HepG2 (cell line): ENCODE results near the gene CDK17. TPM values are rescaled to one million over a fixed set of nuclear protein-coding genes. Genes with fewer than 3 reads are reported as not detected.

Experiments
- ATAC-seq: fragments of 200-7000 bp; cut with Tn5 transposase; 3 replicates; pipeline ENCODE4 v1.9.1; 2020; ENCODE audit warnings: mild to moderate bottlenecking, moderate library complexity
- BruUV-seq: library from RNA; stranded (reverse); fragments of 400-500 nt; replicated peaks from 2 replicates; lab custom pipeline; 2021; lab: Mats Ljungman, UMichigan
- CTCF ChIA-PET: fragments of 300-600 bp; formaldehyde crosslinking; extraction: SDS; loops from one replicate; lab custom pipeline; 2021; ENCODE audit warnings: low total read pairs, inconsistent platforms, low intra/inter-chr PET ratio; lab: Yijun Ruan, JAX
- POLR2A ChIA-PET: fragments of 350-600 bp; sonication (Branson Sonifier 250); formaldehyde crosslinking; loops from one replicate; lab custom pipeline; 2020; ENCODE audit warnings: antibody characterized with exemption, inconsistent platforms; lab: Yijun Ruan, JAX
- DNase-seq: peaks from one replicate; pipeline ENCODE4 v3.0.0-alpha.2; 2015; ENCODE audit warnings: low spot score
- FAIRE-seq: peaks from 3 replicates; lab custom pipeline; 2011; peaks lifted over from hg19 to GRCh38; lab: Jason Lieb, UNC
- H2AFZ ChIP-seq: one replicate; pipeline ENCODE4 v1.6.1; 2011; ENCODE audit warnings: low read length, inconsistent platforms
- H3K27ac ChIP-seq: fragments of 300-600 bp; 3 replicates; pipeline ENCODE4 v1.8.0; 2011; ENCODE audit warnings: mixed run types, mild to moderate bottlenecking, mixed read lengths, low read length, inconsistent platforms; ENCODE audit not compliant: insufficient read depth; ENCODE audit errors: extremely low read length
- H3K27me3 ChIP-seq, 2 experiments: fragments of 200-600 bp in 1 of 2; 2 replicates in 1 of 2; 3 replicates in 1 of 2; pipeline versions ENCODE4 v1.6.0 to v1.8.0; 2011; ENCODE audit warnings: low read length in 2 of 2, mild to moderate bottlenecking in 2 of 2, moderate library complexity in 2 of 2, inconsistent platforms in 1 of 2; ENCODE audit not compliant: insufficient read depth in 2 of 2, control insufficient read depth in 1 of 2
- H3K36me3 ChIP-seq, 2 experiments: fragments of 200-600 bp in 1 of 2; replicated peaks in 1 of 2; 2 replicates in 1 of 2; 3 replicates in 1 of 2; pipeline versions ENCODE4 v1.5.1 to v1.8.0; 2011; ENCODE audit warnings: low read length in 2 of 2, inconsistent platforms in 1 of 2; ENCODE audit not compliant: insufficient read depth in 2 of 2, control insufficient read depth in 1 of 2
- H3K4me1 ChIP-seq: 2 replicates; pipeline ENCODE4 v1.5.1; 2012; ENCODE audit warnings: low read length, inconsistent platforms; ENCODE audit not compliant: insufficient read depth
- H3K4me2 ChIP-seq: 2 replicates; pipeline ENCODE4 v1.6.0; 2011; ENCODE audit warnings: low read depth, low read length, inconsistent platforms
- H3K4me3 ChIP-seq, 3 experiments: fragments of 200-600 bp in 1 of 3; sonication (generic), shearing (Covaris generic) in 1 of 3; replicated peaks in 1 of 3; 2 replicates each; pipeline ENCODE4 v1.5.1; 2011 to 2016; ENCODE audit warnings: low read length in 3 of 3, inconsistent platforms in 2 of 3, low read depth in 2 of 3, mild to moderate bottlenecking in 2 of 3, control low read depth in 1 of 3, mixed read lengths in 1 of 3; ENCODE audit not compliant: insufficient read depth in 1 of 3
- H3K79me2 ChIP-seq: one replicate; pipeline ENCODE4 v1.6.1; 2011; ENCODE audit warnings: low read length, inconsistent platforms; ENCODE audit not compliant: insufficient read depth
- H3K9ac ChIP-seq: 2 replicates; pipeline ENCODE4 v1.6.0; 2011; ENCODE audit warnings: mild to moderate bottlenecking, low read depth, low read length, inconsistent platforms; ENCODE audit not compliant: insufficient read depth
- H3K9me3 ChIP-seq: 2 replicates; pipeline ENCODE4 v1.5.1; 2012; ENCODE audit warnings: mild to moderate bottlenecking, low read length
- H4K20me1 ChIP-seq: 2 replicates; pipeline ENCODE4 v1.6.0; 2011; ENCODE audit warnings: inconsistent platforms, mild to moderate bottlenecking, low read length, moderate library complexity; ENCODE audit not compliant: insufficient read depth
- BORCS8-MEF2B ChIP-seq: sonication (generic); formaldehyde crosslinking; IDR thresholded peaks from 2 replicates; pipeline ENCODE4 v1.8.0; 2022; ENCODE audit warnings: mild to moderate bottlenecking, missing genetic modification reagents
- BRCA1 ChIP-seq: sonication (generic); formaldehyde crosslinking; IDR thresholded peaks from 2 replicates; pipeline ENCODE4 v1.4.0; 2020; ENCODE audit warnings: missing genetic modification reagents
- CHD4 ChIP-seq: fragments of 200-600 bp; sonication (generic); IDR thresholded peaks from 2 replicates; pipeline ENCODE4 v1.7.0; 2017; ENCODE audit warnings: mild to moderate bottlenecking, low read length, borderline replicate concordance
- FIP1L1 ChIP-seq: fragments of 200-400 bp; formaldehyde crosslinking; IDR thresholded peaks from 2 replicates; pipeline ENCODE4 v1.6.1; 2018; ENCODE audit warnings: low read depth, mild to moderate bottlenecking, low read length, moderate library complexity, borderline replicate concordance; ENCODE audit not compliant: insufficient read depth
- KLF11 ChIP-seq: IDR thresholded peaks from 2 replicates; pipeline ENCODE4 v1.6.1; 2016; ENCODE audit warnings: missing compliant biosample characterization
- MEF2D ChIP-seq: sonication (generic); formaldehyde crosslinking; IDR thresholded peaks from 2 replicates; pipeline ENCODE4 v1.5.1; 2020; ENCODE audit warnings: mild to moderate bottlenecking, missing genetic modification reagents
- MTA3 ChIP-seq: sonication (generic); formaldehyde crosslinking; IDR thresholded peaks from 2 replicates; pipeline ENCODE4 v1.4.0; 2020; ENCODE audit warnings: missing genetic modification reagents
- MYNN ChIP-seq: sonication (generic); formaldehyde crosslinking; IDR thresholded peaks from 2 replicates; pipeline ENCODE4 v1.4.0; 2020; ENCODE audit warnings: mild to moderate bottlenecking, low read depth, missing genetic modification reagents
- MZF1 ChIP-seq: sonication (generic); formaldehyde crosslinking; IDR thresholded peaks from 2 replicates; pipeline ENCODE4 v1.8.1; 2023; ENCODE audit warnings: mild to moderate bottlenecking, missing genetic modification reagents, borderline replicate concordance
- NFE2 ChIP-seq: sonication (generic); formaldehyde crosslinking; IDR thresholded peaks from 2 replicates; pipeline ENCODE4 v1.4.0; 2020; ENCODE audit warnings: missing genetic modification reagents
- POLR2G ChIP-seq: fragments of 200-400 bp; formaldehyde crosslinking; IDR thresholded peaks from 2 replicates; pipeline ENCODE4 v1.6.1; 2018; ENCODE audit warnings: mild to moderate bottlenecking, low read depth, low read length, moderate library complexity
- RCOR2 ChIP-seq: IDR thresholded peaks from 2 replicates; pipeline ENCODE4 v1.6.1; 2016; ENCODE audit warnings: missing biosample characterization, missing genetic modification reagents
- REST ChIP-seq, 2 experiments: IDR thresholded peaks; 2 replicates each; pipeline ENCODE4 v1.6.1; 2011 to 2012; ENCODE audit warnings: low read length in 2 of 2, borderline replicate concordance in 1 of 2, low read depth in 1 of 2, mild to moderate bottlenecking in 1 of 2, moderate library complexity in 1 of 2
- RFX3 ChIP-seq: IDR thresholded peaks from 2 replicates; pipeline ENCODE4 v1.6.1; 2016; ENCODE audit warnings: missing biosample characterization, missing genetic modification reagents
- SMC3 ChIP-seq: IDR thresholded peaks from 2 replicates; pipeline ENCODE4 v1.6.1; 2011; ENCODE audit warnings: low read length, improper control_type of control experiment
- TCF7 ChIP-seq: sonication (generic); IDR thresholded peaks from 2 replicates; pipeline ENCODE4 v1.6.1; 2016; ENCODE audit warnings: antibody characterized with exemption, low read depth
- ZFY ChIP-seq: sonication (generic); formaldehyde crosslinking; IDR thresholded peaks from 2 replicates; pipeline ENCODE4 v1.4.0; 2020; ENCODE audit warnings: missing genetic modification reagents
- ZNF160 ChIP-seq: sonication (generic); formaldehyde crosslinking; IDR thresholded peaks from 2 replicates; pipeline ENCODE4 v1.8.0; 2022; ENCODE audit warnings: mild to moderate bottlenecking, inconsistent platforms, missing genetic modification reagents
- ZNF446 ChIP-seq: sonication (generic); formaldehyde crosslinking; IDR thresholded peaks from 2 replicates; pipeline ENCODE4 v1.5.0; 2020; ENCODE audit warnings: mild to moderate bottlenecking, missing genetic modification reagents
- ZNF773 ChIP-seq: sonication (generic); formaldehyde crosslinking; IDR thresholded peaks from 2 replicates; pipeline ENCODE4 v1.4.0; 2020; ENCODE audit warnings: missing genetic modification reagents, borderline replicate concordance
- WGBS: methylation state at CpG from one replicate; pipeline ENCODE4 v1.1.6; 2017; ENCODE audit warnings: low lambda C conversion rate; 5-methylcytosine and 5-hydroxymethylcytosine counted together
- in situ Hi-C: cut with HindIII; loops from 2 replicates; pipeline ENCODE4 v1.10.0; 2017; ENCODE audit warnings: low pct_unique_long_range_greater_than_20kb; ENCODE audit not compliant: extremely low pct_ligation_motif_present
- intact Hi-C: fragments of 100-400 bp; cut with micrococcal nuclease; formaldehyde crosslinking; loops from one replicate; pipeline ENCODE4 v1.10.0; 2022; ENCODE audit not compliant: unreplicated experiment
- polyA plus RNA-seq, 8 experiments: library from polyadenylated mRNA; depleted of rRNA in 3 of 8; stranded (reverse) in 7 of 8; unstranded in 1 of 8; fragments of >200 nt; fragmentation: Illumina TruSeq in 4 of 8; extraction: Trizol in 4 of 8; gene quantifications; 2 replicates each; pipeline versions ENCODE4 v1.2.1 to v1.2.3, GENCODE V29; 2011 to 2016; ENCODE audit warnings: low read depth in 4 of 8, missing spikeins in 1 of 8, mixed read lengths in 1 of 8; ENCODE audit not compliant: insufficient read depth in 1 of 8
- total RNA-seq, 5 experiments: library from RNA; depleted of rRNA; stranded (reverse); fragments of >200 nt; fragmentation: Illumina TruSeq; extraction: Trizol; gene quantifications; 2 replicates each; pipeline ENCODE4 v1.2.3, GENCODE V29; 2016; ENCODE audit warnings: low read depth in 1 of 5
- TF ChIP-seq, protein P1 (sequence below): sonication (generic); formaldehyde crosslinking; IDR thresholded peaks from 2 replicates; pipeline ENCODE4 v1.4.0; 2020; ENCODE audit warnings: missing genetic modification reagents
- TF ChIP-seq, protein P2 (sequence below): sonication (generic); formaldehyde crosslinking; IDR thresholded peaks from 2 replicates; pipeline ENCODE4 v1.8.1; 2023; ENCODE audit warnings: mild to moderate bottlenecking, moderate library complexity, missing genetic modification reagents

CDK17 gene
- total and polyA plus RNA-seq, 2 of the 13 experiments (the other 11 are each of a cell fraction or from before 2014, with no cell fraction given) = 9.9 to 22.3 TPM

DNA sequence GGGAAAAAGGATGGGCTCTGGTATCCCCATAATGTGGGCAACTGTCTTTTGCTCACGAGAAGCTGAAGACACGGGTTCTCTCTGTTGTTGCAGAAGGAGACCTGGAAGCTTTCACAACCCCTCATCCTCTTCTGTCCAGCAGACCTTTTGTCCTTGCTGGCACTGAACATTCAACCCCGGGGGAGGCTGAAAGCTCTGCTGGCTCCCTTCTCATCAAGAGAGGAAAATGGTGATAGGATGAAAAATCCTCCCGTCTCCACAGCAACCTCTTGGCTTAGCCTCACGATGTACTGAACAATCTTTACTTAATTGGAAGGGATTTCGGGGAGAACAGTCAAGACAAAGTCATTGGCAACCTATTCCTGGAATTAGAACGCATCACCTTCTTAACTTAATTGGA lies 167.1 kb downstream of the CDK17 start (continued):
- TF ChIP-seq REST (IDR thresholded peaks at IDR 0.05; ENCODE audit: borderline replicate concordance in 1 of 2, low read depth in 1 of 2, low read length in 2 of 2) (no peak), RCOR2 (CRISPR knock-in tag) (no peak), MEF2D (CRISPR knock-in tag) (no peak), MTA3 (no peak), BORCS8-MEF2B (no peak), BRCA1 (CRISPR knock-in tag) (no peak)
- TF ChIP-seq, protein P1, sequence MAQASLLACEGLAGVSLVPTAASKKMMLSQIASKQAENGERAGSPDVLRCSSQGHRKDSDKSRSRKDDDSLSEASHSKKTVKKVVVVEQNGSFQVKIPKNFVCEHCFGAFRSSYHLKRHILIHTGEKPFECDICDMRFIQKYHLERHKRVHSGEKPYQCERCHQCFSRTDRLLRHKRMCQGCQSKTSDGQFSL (CRISPR knock-in tag) = no peak

- POLR2A ChIA-PET = no interaction called here
- H3K9ac ChIP-seq = no peak overlapping the region
- TF ChIP-seq KLF11 (CRISPR knock-in tag) = no peak
- no peak for TF ChIP-seq TCF7
- no peak for TF ChIP-seq RFX3 (CRISPR knock-in tag)
- TF ChIP-seq, protein P2, sequence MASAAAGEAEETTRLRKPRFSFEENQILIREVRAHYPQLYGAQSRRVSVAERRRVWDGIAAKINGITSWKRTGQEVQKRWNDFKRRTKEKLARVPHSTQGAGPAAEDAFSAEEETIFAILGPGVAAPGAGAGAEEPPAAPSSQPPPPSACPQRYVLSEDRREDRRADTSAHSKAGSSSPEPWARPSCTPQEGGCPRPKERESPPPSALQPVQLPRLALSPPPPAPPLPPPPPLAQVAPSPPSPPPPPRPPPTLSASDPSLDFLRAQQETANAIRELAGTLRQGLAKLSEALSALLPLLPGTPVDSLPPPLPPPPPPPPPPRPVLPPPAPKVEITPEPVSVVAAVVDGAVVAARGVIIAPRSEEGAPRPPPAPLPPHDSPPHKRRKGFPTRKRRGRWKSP (CRISPR knock-in tag) = no peak
- TF ChIP-seq FIP1L1 = no peak
- TF ChIP-seq ZFY (CRISPR knock-in tag) = no peak
- no peak for TF ChIP-seq CHD4
- no peak for TF ChIP-seq SMC3
- TF ChIP-seq ZNF446 = no peak
- TF ChIP-seq POLR2G = no peak
- TF ChIP-seq ZNF160 (CRISPR knock-in tag) = no peak
- no peak for TF ChIP-seq ZNF773
- TF ChIP-seq MYNN (CRISPR knock-in tag) = no peak
- no peak for TF ChIP-seq MZF1
- no peak for TF ChIP-seq NFE2 (CRISPR knock-in tag)
- TF ChIP-seq, all 625 proteins: peak for 0
- Histone ChIP-seq H3K4me3 (no peak overlapping the region), H3K9me3 (no peaks in the 10 kb centered on the region), H3K79me2 (no peaks in the 10 kb centered on the region), H2AFZ (no peak overlapping the region), H3K36me3 (no peaks in the 10 kb centered on the region), H3K4me2 (no peak overlapping the region), H4K20me1 (no peaks in the 10 kb centered on the region), H3K27ac (no peak overlapping the region), H3K27me3 (no peaks in the 10 kb centered on the region), H3K4me1 (peaks cover 14% of the 10 kb centered on the region)
- FAIRE-seq (no peak), DNase-seq (no peak), ATAC-seq (no peak)
- in situ Hi-C loops (no loop called here), intact Hi-C loops (no loop called here)
- 91% methylated on average over 13 of the region's 13 CpGs for WGBS
- CTCF ChIA-PET = no interaction called here
- no TSS peak for BruUV-seq
Observed at GRCh38 chr12:96230646-96231045, 169.6 kb downstream of the CDK17 start.
